ENCODE measurements around the gene OSTN.

OSTN gene

DNA sequence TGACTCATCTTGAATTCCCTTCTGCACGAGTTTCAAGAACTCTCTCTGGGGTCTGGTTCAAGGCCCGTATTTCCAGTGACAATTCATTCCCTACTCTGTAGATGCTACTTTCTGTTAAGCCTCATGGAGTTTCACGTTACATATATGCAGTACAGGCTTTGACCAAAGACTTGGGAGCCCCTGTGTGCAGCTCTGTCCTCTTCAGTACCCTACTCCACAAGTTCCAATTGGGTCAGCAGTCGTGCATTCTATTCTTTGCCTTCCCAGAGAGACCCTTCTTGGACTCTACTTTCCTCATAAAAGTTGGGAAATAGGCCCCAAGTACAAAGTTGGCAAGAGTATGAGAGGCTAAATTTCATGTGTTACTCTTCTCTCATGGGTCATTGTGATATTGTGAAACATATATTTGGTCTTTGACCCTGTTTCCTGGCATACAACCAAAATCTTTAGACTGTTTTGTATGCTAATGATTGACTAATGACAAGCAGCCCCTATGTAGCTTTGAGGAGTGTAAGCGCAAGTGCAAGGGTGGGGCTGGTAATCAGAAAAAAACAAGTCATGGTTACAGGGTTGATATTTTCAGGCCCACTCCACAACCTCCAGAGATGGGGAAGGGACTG, 115.2 kb downstream of the OSTN start:
- DNase-seq = no peak
- ATAC-seq = no peak

Measured in stimulated activated naive CD8-positive, alpha-beta T cell treated with anti-CD3 and anti-CD28 coated beads, Interleukin-15, Interleukin-2, amounts not matched to agents 100 U/mL and 50 U/mL, for 24 hours (primary cell).